ENCODE measurements around the gene PDE6B.
"Not testable (repeated sequence)": the region's sequence is repeated elsewhere in the genome, so short reads cannot be mapped to it uniquely, and the experiment has no call there.

The PDE6B gene

DNA sequence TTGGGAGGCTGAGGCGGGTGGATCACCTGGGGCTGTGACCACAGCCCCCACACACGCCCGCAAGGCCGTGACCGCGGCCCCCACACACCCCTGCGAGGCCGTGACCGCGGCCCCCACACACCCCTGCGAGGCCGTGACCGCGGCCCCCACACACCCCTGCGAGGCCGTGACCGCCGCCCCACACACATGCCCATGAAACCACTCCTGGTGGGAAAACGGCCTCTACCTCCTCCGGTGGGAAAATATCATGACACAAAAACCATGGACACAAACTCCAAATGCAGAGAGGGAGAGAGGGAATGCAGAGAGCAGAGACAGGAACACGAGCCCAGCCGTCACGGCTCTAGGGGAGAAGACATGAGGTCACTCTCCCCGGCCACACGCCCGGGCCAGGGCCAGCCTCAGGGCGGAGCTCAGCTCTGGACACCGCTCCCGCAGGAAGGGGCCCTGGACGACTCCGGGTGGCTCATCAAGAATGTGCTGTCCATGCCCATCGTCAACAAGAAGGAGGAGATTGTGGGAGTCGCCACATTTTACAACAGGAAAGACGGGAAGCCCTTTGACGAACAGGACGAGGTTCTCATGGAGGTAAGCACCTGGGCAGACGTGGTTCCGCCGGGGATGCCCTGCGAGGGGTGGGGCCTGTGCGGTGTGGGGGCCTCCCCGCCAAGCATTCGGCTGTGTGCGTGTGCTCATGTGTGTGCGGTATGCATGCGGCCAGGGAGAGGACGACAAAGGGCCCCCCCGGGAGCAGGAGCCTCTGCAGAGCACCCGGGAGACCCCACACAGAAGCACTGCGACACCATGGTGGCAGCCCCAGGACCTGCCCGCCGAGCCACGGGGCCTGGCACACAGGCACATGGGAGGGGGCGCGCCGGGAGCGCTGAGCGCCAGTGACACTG lies 31.3 kb downstream of the PDE6B start:
- no peak for DNase-seq (ENCODE audit: low read depth in 2 of 2)

DNA sequence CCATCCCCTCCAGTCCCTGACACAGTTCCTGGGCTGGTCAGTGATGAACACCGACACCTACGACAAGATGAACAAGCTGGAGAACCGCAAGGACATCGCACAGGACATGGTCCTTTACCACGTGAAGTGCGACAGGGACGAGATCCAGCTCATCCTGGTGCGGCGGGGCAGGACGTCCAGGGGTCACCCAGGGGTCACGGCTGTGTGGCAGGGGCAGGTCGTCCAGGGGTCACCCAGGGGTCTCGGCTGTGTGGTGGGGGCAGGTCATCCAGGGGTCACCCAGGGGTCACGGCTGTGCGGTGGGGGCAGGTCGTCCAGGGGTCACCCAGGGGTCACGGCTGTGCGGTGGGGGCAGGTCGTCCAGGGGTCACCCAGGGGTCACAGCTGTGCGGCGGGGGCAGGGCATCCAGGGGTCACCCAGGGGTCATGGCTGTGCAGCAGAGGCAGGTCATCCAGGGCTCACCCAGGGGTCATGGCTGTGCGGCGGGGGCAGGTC lies 32.0 kb downstream of the PDE6B start:
- DNase-seq (ENCODE audit: low read depth in 2 of 2): no peak

DNA sequence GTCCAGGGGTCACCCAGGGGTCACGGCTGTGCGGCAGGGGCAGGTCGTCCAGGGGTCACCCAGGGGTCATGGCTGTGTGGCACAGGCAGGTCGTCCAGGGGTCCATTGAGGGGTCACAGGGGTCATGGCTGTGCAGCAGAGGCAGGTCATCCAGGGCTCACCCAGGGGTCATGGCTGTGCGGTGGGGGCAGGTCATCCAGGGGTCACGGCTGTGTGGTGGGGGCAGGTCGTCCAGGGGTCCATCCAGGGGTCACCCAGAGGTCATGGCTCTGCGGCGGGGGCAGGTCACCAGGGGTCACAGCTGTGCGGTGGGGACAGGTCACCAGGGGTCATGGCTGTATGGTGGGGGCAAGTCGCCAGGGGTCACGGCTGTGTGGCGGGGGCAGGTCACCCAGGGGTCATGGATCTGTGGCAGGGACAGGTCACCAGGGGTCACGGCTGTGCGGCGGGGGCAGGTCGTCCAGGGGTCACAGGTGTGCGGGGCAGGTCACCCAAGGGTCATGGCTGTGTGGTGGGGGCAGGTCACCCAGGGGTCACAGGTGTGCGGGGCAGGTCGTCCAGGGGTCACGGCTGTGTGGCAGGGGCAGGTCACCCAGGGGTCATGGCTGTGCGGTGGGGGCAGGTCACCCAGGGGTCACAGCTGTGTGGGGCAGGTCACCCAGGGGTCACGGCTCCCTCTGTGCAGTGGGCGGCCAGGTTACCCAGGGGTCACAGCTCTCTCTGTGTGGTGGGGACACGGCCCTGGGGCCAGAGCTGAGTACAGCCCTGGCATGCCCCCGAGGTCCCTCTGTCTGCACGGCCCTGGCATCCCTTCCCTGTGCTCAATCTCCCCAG lies 32.7 kb downstream of the PDE6B start:
- no peak for DNase-seq (ENCODE audit: low read depth in 2 of 2)

DNA sequence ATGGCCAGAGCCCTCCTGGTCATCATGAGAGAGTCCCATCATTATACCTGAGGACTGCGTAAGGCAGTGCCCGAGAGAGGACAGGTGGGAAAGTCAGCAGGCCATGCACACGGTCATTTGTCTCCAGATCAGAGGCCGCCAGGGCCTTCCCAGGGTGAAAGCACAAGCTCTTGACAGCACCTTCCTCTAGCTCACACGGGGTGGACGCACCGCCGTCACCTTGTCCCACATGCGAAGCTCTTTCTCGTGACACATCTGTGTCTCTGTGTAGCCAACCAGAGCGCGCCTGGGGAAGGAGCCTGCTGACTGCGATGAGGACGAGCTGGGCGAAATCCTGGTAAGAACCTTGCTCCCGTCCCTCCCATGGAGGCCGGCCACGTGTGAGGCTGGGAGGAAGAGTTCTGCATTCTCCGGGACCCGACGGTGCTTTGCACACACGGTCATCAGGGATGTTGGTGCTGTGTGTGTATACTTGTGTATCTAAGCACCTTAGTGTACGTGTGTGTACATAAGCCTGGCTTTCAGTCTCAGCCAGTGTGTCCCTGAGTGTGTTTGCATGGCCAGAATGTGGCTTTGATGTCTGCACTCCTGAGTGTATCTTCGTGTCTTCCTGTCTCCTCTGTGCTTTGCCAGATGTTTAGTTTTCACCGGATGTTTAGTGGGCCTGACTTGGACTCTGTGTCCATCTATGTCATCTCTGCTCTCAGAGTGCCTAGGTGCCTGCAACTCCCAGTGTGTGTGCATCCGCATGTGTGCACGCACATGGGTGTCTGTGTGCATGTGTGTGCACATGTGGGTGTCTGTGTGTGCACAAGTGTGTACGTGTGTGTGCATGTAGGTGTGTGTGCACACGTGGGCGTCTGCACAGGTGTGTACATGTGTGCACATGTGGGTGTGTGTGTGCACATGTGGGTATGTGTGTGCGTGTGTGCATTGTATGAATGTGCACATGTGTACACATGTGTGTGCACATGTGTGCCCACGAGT lies 33.6 kb downstream of the PDE6B start:
- DNase-seq (ENCODE audit: low read depth in 2 of 2): no peak

DNA sequence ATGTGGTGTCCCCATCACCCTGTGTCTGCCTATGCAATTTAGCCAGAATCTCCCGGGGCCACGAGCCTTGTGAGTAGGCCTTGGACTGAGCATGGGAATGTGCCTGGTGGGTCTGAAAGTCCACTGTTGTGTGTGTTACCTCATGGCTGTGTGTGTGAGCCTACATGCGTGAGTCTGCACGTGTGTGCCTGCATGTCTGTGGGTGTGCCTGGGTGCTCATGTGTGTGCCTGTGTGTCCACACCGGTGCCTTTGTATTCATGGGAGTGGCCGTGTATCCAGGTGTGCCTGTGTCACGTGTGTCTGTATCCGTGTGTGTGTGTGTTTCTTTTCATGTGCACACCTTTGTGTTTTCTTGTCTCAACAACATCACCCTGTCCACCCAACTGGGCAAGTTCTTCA lies 34.5 kb downstream of the PDE6B start:
- DNase-seq (ENCODE audit: low read depth in 2 of 2): no peak

DNA sequence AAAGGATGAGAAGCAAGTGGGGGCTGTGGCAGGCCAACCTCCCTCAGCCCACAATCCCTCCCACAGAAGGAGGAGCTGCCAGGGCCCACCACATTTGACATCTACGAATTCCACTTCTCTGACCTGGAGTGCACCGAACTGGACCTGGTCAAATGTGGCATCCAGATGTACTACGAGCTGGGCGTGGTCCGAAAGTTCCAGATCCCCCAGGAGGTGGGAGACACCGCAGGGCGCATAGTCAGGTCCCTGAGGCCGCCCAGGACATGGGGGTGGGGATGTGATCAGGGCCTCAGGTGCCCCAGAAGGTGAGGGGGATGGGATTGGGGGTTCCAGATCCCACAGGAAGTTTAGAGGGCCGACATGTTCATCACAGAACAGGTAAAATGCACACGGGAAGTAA lies 35.0 kb downstream of the PDE6B start:
- no peak for DNase-seq (ENCODE audit: low read depth in 2 of 2)

DNA sequence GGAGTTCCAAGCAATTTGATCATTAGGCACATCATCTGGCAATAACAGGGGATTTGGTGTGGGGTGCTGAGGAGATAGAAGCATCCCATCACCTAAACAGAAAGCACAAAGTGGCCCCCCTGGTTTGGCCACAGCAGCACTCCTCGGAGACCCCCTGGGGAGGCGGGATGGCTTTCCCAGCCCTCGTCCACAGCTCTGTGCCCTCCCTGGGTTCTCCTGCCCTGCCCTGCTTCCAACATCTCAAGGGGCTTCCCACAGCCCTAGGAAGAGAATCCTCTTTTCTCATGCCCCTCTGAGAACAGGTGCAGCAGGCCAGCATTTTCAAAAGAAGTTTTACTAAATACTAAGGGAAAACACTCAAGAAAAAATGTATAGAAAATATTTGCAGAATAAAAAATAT lies 35.9 kb downstream of the PDE6B start:
- DNase-seq (ENCODE audit: low read depth in 2 of 2): no peak

DNA sequence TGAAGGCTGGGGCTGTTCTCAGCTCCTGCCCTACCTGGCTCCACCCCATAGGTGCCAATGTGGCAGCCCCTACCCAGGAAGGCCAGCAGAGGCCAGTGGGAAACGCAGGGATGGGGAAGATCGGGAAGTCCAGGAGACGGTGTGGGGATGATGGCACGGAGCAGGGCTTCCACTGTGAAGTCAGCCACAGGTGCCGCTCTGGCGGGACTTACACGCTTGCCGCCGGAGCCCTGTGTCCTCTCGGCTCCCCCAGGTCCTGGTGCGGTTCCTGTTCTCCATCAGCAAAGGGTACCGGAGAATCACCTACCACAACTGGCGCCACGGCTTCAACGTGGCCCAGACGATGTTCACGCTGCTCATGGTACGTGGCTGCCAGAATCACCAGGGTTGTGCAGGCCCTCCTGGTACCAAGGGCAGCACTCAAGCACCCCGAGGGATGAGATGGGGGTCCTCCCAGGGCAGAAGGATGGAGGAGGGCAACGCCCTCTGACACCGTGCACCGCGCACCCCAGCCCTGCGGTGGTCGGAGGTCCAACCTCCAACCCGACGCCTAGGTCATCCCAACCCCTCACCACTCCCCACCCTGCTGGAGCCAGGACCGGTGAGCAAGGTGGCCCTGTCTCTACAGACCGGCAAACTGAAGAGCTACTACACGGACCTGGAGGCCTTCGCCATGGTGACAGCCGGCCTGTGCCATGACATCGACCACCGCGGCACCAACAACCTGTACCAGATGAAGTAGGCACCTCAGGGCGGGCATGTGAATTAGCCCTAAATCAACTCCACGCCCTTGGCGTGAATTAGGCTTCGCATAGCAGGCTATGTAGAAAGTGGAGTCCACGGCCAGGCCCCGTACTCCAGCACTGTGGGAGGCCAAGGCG lies 36.7 kb downstream of the PDE6B start:
- DNase-seq (ENCODE audit: low read depth in 2 of 2): no peak

DNA sequence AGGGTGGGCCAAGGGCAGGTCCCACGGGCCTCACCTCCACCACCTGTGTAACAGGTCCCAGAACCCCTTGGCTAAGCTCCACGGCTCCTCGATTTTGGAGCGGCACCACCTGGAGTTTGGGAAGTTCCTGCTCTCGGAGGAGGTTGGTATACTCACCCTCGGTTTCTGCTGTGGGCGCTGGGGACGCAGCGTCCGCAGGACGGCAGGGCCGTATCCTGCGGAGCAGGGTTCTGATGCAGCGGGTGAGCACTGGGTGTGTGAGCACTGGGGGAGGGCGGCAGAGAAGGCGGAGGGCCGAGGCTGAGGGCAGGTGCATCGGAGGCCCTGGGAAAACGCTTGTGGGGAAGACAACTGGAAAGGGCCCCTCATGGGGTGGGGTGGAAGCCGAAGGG lies 37.7 kb downstream of the PDE6B start:
- DNase-seq (ENCODE audit: low read depth in 2 of 2): no peak

DNA sequence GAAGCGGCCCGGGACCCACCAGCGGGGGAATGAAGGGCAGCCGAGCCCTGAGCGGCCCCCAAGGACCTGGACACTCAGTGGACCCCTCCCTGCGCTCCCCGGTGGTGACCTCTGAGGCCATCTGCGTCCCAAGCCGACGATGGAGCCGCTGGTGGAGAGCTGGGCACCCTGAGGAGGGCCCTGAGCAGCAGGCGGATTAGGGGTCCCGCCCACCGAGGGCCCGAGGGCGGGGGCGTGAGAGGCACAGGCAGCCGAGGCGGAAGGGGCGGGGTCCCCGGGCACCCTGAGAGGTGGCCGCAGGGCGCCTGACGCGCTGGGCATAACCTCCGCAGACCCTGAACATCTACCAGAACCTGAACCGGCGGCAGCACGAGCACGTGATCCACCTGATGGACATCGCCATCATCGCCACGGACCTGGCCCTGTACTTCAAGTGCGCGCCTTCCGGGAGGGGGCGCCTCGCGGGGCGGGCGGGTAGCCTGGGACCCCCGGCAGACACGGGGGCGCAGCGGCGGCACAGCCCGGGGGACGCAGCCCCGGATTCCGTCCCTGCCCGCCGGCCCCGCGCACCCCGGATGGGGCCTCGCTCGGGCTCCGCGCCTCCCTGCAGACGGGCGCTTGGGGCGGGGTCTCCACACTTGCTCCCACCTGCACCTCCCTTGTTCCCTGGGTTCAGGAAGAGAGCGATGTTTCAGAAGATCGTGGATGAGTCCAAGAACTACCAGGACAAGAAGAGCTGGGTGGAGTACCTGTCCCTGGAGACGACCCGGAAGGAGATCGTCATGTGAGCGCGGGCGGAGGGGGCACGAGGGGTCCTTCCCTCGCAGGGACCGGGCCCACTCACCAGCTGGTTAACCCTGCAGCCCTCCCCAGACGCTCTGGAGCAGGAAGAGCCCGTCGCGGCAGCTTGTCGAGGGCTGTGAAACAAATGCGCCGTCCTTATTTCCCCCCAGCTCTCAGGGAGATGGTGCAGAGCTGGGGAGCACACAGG lies 38.4 kb downstream of the PDE6B start:
- no peak for DNase-seq (ENCODE audit: low read depth in 2 of 2)

DNA sequence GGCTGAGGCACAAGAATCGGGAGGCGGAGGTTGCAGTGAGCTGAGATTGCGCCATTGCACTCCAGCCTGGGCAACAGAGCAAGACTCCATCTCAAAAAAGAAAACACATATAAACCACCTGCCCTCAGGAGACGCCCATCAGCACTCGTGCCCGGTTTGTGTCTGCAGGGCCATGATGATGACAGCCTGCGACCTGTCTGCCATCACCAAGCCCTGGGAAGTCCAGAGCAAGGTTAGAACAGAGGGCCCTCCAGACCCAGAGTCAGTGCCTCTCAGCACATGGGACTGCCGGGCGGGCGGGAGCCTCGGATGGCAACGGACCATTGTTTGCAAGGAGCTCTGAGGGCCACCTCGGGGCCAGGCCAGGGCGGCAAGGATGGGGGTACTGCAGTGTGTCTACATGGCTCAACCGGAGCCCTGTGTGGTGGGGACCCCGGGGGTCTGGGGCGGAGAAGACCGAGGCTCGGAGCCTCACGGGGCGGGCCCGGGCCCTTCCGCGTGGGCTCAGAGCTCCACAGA lies 39.4 kb downstream of the PDE6B start:
- no peak for DNase-seq (ENCODE audit: low read depth in 2 of 2)

DNA sequence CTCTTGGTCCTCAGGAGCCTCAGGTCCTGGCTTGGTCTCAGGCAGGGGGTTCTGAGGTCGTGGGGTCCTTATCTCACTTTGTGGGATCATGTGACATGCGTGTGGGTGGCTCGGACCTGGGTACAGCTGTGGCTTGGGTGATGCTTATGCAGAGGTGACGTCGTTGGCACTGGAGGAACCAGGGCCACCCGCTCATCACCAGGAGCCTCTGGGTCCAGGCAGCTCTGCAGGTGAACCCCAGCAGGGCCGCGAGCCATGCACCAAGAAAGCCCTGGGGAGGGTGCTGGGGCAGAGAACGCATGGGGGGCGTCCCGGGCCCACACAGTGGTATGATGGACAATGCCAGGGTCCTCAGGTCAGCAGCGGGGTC lies 40.0 kb downstream of the PDE6B start:
- no peak for DNase-seq (ENCODE audit: low read depth in 2 of 2)

DNA sequence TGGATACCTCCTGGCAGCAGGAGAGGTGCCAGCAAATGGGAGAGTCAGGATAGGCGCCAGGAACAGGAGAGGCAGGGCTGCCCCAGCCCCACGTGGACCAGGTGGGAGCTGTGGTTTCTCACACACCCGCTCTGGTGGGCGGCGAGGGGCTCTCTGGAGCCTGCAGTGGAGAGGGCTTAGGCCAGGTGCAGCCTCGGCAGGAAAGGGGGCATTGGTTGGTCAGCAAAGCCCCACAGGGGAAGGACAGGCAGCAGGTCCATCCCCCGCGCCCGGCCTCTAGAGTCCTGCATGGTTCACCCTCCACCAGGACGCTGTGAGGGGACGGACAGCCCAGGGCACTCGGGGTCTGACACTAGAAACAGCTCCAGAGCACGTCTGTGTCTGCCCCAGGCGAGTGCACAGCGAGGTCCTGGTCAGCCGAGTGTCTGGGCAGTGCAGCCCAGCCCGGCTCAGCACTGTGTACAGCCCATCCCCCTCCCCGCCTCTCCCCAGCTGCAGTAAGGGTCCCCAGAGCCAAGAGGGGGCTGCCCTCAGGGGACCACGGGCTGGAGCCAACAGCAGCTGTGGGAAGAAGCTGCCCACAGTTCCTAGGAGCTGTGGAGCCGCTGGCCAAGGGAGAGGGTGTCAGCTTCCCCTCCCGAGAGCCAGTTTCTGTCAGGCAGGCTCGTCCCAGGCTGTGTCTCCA lies 40.5 kb downstream of the PDE6B start:
- no peak for DNase-seq (ENCODE audit: low read depth in 2 of 2)

DNA sequence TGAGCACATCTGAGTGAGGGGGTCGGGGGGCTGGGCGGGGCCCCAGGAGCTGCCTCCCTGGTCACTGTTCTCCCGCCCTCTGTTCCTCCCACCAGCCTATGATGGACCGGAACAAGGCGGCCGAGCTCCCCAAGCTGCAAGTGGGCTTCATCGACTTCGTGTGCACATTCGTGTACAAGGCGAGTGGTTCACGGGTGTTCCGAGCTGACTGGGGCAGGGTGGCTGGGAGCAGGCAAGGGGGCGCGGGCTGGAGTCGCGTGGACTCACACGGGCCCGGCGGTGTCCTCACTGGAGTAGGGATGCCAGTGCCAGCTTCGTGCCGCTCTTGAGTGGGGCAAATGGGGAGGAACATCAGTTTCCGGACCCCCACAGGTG lies 41.0 kb downstream of the PDE6B start:
- no peak for DNase-seq (ENCODE audit: low read depth in 2 of 2)

DNA sequence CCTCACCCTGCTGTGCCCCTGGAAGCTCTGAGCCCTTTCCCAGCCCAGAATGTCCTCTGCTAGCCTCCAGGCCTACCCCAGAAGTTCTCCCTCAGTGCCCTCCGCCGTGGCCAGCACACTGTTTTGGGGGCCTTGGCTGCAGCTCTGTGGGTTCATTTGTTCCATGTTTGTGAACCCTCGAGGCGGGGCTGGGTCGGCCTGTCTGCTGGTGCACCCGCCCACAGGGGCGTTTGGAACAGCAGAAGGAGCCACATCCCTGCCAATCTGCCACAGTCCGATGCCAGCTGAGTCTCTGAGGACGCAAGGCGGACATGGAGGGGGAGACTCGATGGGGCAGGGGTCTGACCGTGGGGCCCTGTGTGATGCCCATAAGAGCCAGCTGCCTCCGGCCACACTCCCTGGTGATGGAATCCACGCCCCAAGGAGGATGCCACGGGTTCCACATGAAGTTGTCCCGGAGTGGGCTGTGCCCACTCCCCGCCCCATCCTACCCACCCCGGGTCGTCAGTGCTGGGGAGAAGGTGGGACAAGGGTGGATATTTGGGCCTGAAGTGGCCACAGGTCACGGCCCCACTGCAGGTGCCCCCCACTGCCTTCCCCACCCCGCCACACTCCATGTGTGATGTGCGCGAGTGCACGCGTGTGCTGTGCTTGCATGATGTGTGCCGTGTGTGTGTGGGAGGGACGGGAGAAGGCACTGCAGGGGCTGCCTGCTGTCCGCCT lies 41.6 kb downstream of the PDE6B start:
- no peak for DNase-seq (ENCODE audit: low read depth in 2 of 2)

DNA sequence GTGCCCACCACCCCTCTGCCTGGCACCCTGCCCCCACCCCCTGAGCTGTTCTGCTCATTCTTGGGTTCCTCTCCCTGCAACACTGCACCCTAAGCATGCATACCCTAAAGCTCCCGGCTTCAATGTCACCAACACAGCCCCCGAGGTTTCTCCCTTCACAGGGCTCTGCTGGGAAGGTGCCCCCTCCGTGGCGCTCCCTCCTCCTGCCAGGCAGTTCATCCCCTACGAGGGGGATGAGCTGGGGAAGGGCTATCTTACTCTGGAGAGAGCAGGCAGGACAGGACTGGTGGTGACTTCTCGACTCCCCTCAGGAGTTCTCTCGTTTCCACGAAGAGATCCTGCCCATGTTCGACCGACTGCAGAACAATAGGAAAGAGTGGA lies 42.2 kb downstream of the PDE6B start:
- no peak for DNase-seq (ENCODE audit: low read depth in 2 of 2)

DNA sequence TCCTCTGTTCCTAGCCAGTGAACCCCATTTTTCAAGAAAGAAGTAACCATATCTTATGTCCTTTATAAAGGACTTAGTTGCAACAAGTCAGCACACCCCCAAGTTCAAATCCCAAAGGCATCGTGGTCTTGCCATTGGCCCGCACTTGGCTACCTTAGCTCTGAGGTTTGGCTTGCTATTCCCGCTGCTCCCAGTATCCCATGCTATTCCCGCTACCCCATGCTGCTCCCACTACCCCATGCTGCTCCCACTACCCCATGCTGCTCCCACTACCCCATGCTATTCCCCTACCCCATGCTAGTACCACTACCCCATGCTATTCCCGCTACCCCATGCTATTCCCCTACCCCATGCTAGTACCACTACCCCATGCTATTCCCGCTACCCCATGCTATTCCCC lies 42.8 kb downstream of the PDE6B start:
- DNase-seq (ENCODE audit: low read depth in 2 of 2): not testable (repeated sequence)
